Measurements from ENCODE around the gene ZMYND10.

DNA sequence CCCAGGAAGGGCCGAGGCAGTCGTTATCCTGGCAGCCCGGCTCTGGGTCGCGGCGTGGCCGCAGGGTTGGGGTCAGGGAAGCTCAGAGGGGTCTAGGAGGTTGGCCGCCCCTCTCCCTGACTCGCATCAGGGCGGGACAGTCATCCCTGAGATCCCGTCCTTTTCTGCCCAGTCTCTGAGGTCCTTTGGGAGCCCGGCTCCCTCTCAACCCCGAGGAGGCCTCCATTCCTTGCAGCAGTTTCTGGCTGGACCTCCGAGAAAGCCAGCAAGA is 23.5 kb downstream of the ZMYND10 start:
- TF ChIP-seq CTBP1 (IDR thresholded peaks at IDR 0.05; ENCODE audit: borderline replicate concordance) (no peak), SP1 (IDR thresholded peaks at IDR 0.05) (no peak)

All from HEK293T (cell line).